HG02884 (cell line): Measurements from ENCODE around the gene DGLUCY.

ENCODE experiments used
- ATAC-seq: cut with Tn5 transposase; IDR thresholded peaks from one replicate; pipeline ENCODE4 v1.9.1; 2021; ENCODE audit warnings: mild to moderate bottlenecking, moderate library complexity; ENCODE audit not compliant: unreplicated experiment

Gene DGLUCY

GRCh38 chr14:91273885-91274273, 160.0 kb downstream of the DGLUCY start:
- ATAC-seq, result no peak

GRCh38 chr14:91274796-91275195, 160.9 kb downstream of the DGLUCY start:
- ATAC-seq, result no peak
